Kidney (tissue), 14 donors: Measurements from ENCODE around the gene MEGF6. TPM values are rescaled to one million over a fixed set of nuclear protein-coding genes. Genes with fewer than 3 reads are reported as not detected.

Source experiments
- DNase-seq, 5 donors: peaks; one replicate each; pipeline ENCODE4 v3.0.0-alpha.2; 2013 to 2020
- FAIRE-seq: peaks from 2 replicates; lab custom pipeline; 2012; peaks lifted over from hg19 to GRCh38; lab: Jason Lieb, UNC
- H3K27ac ChIP-seq, 2 donors: one replicate each; pipeline ENCODE4 v1.7.0; 2013; ENCODE audit warnings: low read depth in 2 of 2, low read length in 2 of 2, inconsistent platforms in 1 of 2
- H3K27me3 ChIP-seq: one replicate; pipeline ENCODE4 v1.7.1; 2013; ENCODE audit warnings: low read length, inconsistent platforms; ENCODE audit not compliant: control insufficient read depth, insufficient read depth
- H3K36me3 ChIP-seq, 3 donors: one replicate each; pipeline versions ENCODE4 v1.7.0 to v1.7.1; 2013; ENCODE audit warnings: low read length in 3 of 3, control low read depth in 1 of 3, inconsistent platforms in 1 of 3; ENCODE audit not compliant: insufficient read depth in 3 of 3, control insufficient read depth in 2 of 3
- H3K4me1 ChIP-seq, 3 donors: one replicate each; pipeline versions ENCODE4 v1.7.0 to v1.7.1; 2013; ENCODE audit warnings: low read length in 3 of 3, inconsistent platforms in 1 of 3, low read depth in 1 of 3; ENCODE audit not compliant: control insufficient read depth in 2 of 3, insufficient read depth in 2 of 3
- H3K4me3 ChIP-seq, 3 donors: one replicate each; pipeline versions ENCODE4 v1.7.0 to v1.8.1; 2013; ENCODE audit warnings: low read length in 3 of 3, control low read depth in 1 of 3, inconsistent platforms in 1 of 3
- H3K9ac ChIP-seq, 3 donors: one replicate each; pipeline versions ENCODE4 v1.7.0 to v1.7.1; 2013; ENCODE audit warnings: low read length in 3 of 3, control low read depth in 1 of 3, inconsistent platforms in 1 of 3
- H3K9me3 ChIP-seq, 3 donors: one replicate each; pipeline versions ENCODE4 v1.7.0 to v1.7.1; 2013; ENCODE audit warnings: low read length in 3 of 3, control low read depth in 1 of 3, inconsistent platforms in 1 of 3; ENCODE audit not compliant: control insufficient read depth in 2 of 3, insufficient read depth in 1 of 3
- intact Hi-C: fragments of 100-400 bp; cut with DNase I; formaldehyde crosslinking; loops from one replicate; pipeline ENCODE4 v1.11.1; 2022
- polyA plus RNA-seq: library from polyadenylated mRNA; stranded (reverse); fragments of 350-450 nt; fragmentation: Illumina TruSeq; extraction: RNeasy Lipid Tissue Mini Kit (QIAGEN cat#74804); gene quantifications from one replicate; pipeline ENCODE4 v1.2.3, GENCODE V29; 2014; ENCODE audit warnings: low read depth, low replicate concordance; ENCODE audit not compliant: insufficient read depth
- total RNA-seq: library from RNA; stranded (reverse); fragmentation: NEBNext Ultra II Directional; extraction: Animal tissue kit (Norgen Biotek cat#: 25700); gene quantifications from one replicate; pipeline ENCODE4 v1.2.1, GENCODE V29; 2021
- TF ChIP-seq, protein P1 (sequence below): IDR thresholded peaks from 3 replicates; pipeline ENCODE4 v1.5.1; 2012; ENCODE audit warnings: mild to moderate bottlenecking, moderate library complexity, borderline replicate concordance; ENCODE audit not compliant: insufficient read depth; ENCODE audit errors: extremely low read depth
- donor health status: control.
- donor health status: control.
- donor health status: control.
- donor health status: control.
- donor health status: control.
- donor health status: DM: yes; HTN: yes; CAD: no.
- donor health status: Normal renal cell carcinoma (clear cell type).

MEGF6 gene
- total and polyA plus RNA-seq, 2 donors from 2014 or later: 2.8 to 10.9 TPM

DNA sequence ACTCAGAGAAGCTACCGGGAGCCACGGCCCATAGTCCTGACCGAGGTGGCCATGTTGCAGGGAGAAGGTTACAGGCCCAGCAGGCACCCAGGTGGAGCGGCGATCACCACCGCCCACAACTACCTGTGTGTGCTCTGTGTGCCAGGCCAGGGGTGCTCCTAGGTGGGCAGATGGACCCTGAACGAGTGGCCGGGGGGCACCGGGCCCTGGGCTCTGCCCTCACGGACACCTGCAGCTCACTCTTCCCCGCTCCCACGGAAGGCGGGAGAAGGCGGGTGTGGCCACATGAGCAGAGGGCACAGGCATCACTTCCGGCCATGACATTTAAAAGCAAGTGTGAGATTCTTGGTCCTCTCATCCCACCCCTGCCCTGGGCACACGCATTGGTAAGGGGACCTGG lies 73.9 kb downstream of the MEGF6 start:
- H3K9me3 ChIP-seq: no peaks in the 10 kb centered on the region
- intact Hi-C loops: no loop called here
- no peak overlapping the region for H3K9ac ChIP-seq
- H3K27ac ChIP-seq: no peak overlapping the region
- FAIRE-seq: no peak
- H3K4me1 ChIP-seq: no peaks in the 10 kb centered on the region
- TF ChIP-seq, protein P1, sequence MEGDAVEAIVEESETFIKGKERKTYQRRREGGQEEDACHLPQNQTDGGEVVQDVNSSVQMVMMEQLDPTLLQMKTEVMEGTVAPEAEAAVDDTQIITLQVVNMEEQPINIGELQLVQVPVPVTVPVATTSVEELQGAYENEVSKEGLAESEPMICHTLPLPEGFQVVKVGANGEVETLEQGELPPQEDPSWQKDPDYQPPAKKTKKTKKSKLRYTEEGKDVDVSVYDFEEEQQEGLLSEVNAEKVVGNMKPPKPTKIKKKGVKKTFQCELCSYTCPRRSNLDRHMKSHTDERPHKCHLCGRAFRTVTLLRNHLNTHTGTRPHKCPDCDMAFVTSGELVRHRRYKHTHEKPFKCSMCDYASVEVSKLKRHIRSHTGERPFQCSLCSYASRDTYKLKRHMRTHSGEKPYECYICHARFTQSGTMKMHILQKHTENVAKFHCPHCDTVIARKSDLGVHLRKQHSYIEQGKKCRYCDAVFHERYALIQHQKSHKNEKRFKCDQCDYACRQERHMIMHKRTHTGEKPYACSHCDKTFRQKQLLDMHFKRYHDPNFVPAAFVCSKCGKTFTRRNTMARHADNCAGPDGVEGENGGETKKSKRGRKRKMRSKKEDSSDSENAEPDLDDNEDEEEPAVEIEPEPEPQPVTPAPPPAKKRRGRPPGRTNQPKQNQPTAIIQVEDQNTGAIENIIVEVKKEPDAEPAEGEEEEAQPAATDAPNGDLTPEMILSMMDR: no peak
- no peaks in the 10 kb centered on the region for H3K27me3 ChIP-seq
- H3K36me3 ChIP-seq: no peaks in the 10 kb centered on the region
- DNase-seq: no peak
- H3K4me3 ChIP-seq: no peak overlapping the region

DNA sequence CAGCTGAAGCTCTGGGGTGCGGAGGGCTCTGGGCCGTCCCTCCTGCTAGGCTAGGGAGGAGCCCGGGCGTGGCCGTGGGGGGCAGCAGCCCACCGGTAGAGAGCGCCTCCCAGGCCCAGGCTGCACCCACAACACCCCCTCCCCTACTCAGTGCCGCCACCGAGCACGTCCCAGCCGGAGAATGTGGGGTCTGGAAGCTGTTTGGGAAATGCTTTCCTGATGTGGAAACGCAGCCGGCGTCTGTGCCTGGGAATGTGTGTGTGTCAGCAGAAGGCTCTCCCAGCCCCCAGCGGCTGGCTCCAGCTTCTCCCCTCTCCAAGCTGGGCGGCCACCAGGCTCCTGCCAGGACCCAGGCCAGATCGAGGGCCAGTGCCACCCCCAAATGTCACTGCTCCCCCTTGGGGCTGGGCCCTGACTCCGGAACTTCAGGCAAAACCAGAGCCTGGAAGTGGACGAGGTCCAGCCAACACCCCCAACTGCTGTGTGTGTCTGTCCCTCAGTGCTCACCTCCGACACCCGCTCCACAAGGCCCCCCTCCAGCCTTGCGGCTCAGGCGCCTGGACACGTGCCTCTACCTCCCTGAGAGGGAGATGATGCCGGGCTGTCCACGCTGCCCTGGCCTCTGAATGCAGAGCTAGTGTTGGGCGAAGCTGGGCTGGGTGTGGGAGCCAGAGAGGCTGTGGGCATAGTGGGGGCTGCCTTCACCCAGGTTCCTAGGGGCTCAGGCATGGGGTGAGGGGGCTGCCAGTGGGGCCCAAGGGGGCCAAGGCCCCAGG lies 74.7 kb downstream of the MEGF6 start:
- FAIRE-seq (no peak), DNase-seq (no peak)
- TF ChIP-seq, protein P1: no peak
- Histone ChIP-seq H3K9ac (no peak overlapping the region), H3K36me3 (no peaks in the 10 kb centered on the region), H3K4me1 (no peaks in the 10 kb centered on the region), H3K4me3 (no peak overlapping the region), H3K27ac (no peak overlapping the region), H3K27me3 (no peaks in the 10 kb centered on the region), H3K9me3 (no peaks in the 10 kb centered on the region)
- intact Hi-C loops: no loop called here

DNA sequence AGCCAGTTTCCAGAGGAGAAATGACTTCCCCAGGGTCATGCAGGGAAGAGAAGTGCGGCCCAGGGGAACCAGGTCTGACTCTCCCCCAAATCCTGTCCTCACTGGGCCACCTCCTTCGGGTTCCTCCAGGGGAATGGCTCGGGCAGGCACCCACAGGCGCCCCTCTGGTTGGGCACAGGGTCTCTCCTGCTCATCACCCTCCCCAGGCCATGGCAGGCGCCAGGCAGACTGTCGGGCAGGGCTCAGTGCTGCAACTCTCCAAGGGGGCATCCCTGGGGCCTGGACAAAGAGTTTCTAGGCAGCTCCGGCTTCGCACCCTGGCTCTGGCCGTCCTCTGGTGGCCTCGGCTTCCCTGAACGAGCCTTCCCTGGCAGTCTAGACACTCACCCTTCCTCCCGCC lies 75.6 kb downstream of the MEGF6 start:
- H3K27me3 ChIP-seq: no peaks in the 10 kb centered on the region
- H3K9ac ChIP-seq: no peak overlapping the region

More for the DNA sequence above, 75.6 kb downstream of the MEGF6 start:
- TF ChIP-seq, protein P1: no peak
- no peak for FAIRE-seq
- H3K4me3 ChIP-seq: no peak overlapping the region
- DNase-seq: no peak
- H3K27ac ChIP-seq: no peak overlapping the region
- no peaks in the 10 kb centered on the region for H3K36me3 ChIP-seq
- H3K9me3 ChIP-seq: no peaks in the 10 kb centered on the region
- intact Hi-C loops: no loop called here
- H3K4me1 ChIP-seq: peaks cover 0 to under 1% (median 0%) of the 10 kb centered on the region in 3 donors
